Stimulated activated naive B cell treated with anti-CD40 and anti-IgM and Interleukin-4, amounts not matched to agents 10 μg/mL and 1 μg/mL and 100 μg/mL, for 72 hours (primary cell): ENCODE data around the gene CD247.

ENCODE experiments used
- ATAC-seq, 2 donors: fragments of 150-1000 bp; cut with Tn5 transposase; replicated peaks; 2 replicates each; pipeline ENCODE4 v1.10.0; 2021; ENCODE audit warnings: moderate library complexity in 1 of 2
- DNase-seq: peaks from one replicate; pipeline ENCODE4 v3.0.0; 2021
- H3K27ac Mint-ChIP-seq: one replicate; pipeline ENCODE4 v1.8.0; 2022; ENCODE audit warnings: mild to moderate bottlenecking, mixed read lengths
- H3K27me3 Mint-ChIP-seq, 2 donors: one replicate each; pipeline ENCODE4 v1.8.0; 2022; ENCODE audit warnings: mixed read lengths in 2 of 2
- H3K36me3 Mint-ChIP-seq, 2 donors: one replicate each; pipeline ENCODE4 v1.8.0; 2022; ENCODE audit warnings: mixed read lengths in 2 of 2, mild to moderate bottlenecking in 1 of 2
- H3K4me1 Mint-ChIP-seq, 2 donors: one replicate each; pipeline ENCODE4 v1.8.0; 2022; ENCODE audit warnings: mixed read lengths in 2 of 2, mild to moderate bottlenecking in 1 of 2
- H3K4me3 Mint-ChIP-seq, 2 donors: one replicate each; pipeline ENCODE4 v1.8.0; 2022; ENCODE audit warnings: mild to moderate bottlenecking in 2 of 2, mixed read lengths in 2 of 2, moderate library complexity in 1 of 2
- H3K9me3 Mint-ChIP-seq, 2 donors: one replicate each; pipeline ENCODE4 v1.8.0; 2022; ENCODE audit warnings: mixed read lengths in 2 of 2, mild to moderate bottlenecking in 1 of 2

CD247 gene

DNA sequence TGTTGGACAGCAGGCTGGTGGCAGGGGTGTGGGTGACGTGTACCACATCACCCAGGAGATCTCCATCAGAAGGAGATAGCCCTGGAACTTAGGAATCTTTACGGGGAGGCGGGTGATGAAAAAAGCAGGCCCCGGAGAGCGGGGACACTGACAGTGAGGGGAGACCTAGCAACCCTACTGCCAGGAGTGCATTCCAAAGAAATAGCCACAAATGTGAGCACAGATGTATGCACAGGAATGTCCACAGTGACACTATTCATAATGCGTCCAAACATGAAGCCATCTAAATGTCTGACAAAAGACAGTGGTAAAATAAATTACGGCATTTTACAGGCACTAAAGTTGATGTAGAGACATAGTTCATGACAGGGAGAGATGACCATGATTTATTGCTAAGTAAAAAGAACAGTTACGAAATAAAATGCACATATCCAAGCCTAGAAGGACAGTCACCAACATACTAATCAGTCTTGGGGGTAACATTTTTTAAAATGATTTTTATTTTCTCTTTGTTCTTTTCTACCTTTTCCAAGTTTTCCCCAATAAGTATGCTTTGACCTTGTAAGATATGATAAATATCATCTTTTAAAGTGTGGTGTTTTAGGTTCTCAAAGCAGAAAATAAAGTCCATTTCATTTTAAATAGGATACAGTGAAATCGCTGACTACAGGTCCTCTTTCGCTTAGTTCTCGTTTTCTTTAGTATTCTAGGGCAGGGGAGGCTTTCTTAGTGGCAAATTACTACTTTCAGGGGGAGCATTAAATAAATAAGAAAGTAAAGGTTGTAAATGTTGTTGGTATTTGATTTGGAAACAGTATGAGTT lies 21.3 kb downstream of the CD247 start:
- Mint-ChIP-seq H3K9me3 (no peaks in the 10 kb centered on the region), H3K27me3 (peaks cover 51 to 62% of the 10 kb centered on the region in 2 donors), H3K4me3 (no peak overlapping the region), H3K36me3 (peaks cover 0 to 1% of the 10 kb centered on the region in 2 donors), H3K4me1 (peaks cover 20 to 35% of the 10 kb centered on the region in 2 donors), H3K27ac (no peak overlapping the region)
- no peak for ATAC-seq
- DNase-seq, result no peak

GRCh38 chr1:167493372-167493771 lies 25.0 kb downstream of the CD247 start:
- H3K27me3 Mint-ChIP-seq, result peaks cover 58 to 59% of the 10 kb centered on the region in 2 donors
- H3K36me3 Mint-ChIP-seq, result peaks cover 0 to 1% of the 10 kb centered on the region in 2 donors
- peaks cover 0 to 4% of the 10 kb centered on the region in 2 donors for H3K4me1 Mint-ChIP-seq
- DNase-seq, result no peak
- H3K4me3 Mint-ChIP-seq, result no peak overlapping the region
- peaks cover 0 to 1% of the 10 kb centered on the region in 2 donors for H3K9me3 Mint-ChIP-seq
- no peak for ATAC-seq
- H3K27ac Mint-ChIP-seq, result no peak overlapping the region

DNA sequence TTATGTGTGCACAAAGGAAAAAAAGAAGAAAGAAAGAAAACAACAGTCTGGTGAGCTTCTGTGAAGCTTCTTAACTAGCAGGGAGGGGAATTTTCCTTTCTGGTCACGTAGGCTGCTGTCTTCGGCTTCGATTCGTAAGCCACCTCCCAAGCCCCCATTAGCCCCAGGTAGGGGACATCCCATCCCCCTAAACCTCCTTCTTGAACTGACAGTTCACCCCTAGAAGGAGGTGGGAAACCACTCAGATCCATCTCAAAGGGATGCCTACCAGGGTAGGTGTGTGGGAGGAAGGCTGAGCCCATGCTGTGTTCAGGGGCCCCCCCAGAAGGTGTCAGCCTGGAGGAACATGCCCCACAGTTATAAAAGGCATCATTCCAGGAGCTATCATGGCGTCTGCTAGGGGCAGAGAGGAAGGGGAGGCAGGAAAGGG lies 25.8 kb downstream of the CD247 start:
- DNase-seq (no peak), ATAC-seq (no peak)
- Mint-ChIP-seq H3K36me3 (peaks cover 0 to 1% of the 10 kb centered on the region in 2 donors), H3K4me3 (no peak overlapping the region), H3K4me1 (no peaks in the 10 kb centered on the region), H3K27me3 (peaks cover 52 to 53% of the 10 kb centered on the region in 2 donors), H3K9me3 (peaks cover 0 to 1% of the 10 kb centered on the region in 2 donors), H3K27ac (no peak overlapping the region)

DNA sequence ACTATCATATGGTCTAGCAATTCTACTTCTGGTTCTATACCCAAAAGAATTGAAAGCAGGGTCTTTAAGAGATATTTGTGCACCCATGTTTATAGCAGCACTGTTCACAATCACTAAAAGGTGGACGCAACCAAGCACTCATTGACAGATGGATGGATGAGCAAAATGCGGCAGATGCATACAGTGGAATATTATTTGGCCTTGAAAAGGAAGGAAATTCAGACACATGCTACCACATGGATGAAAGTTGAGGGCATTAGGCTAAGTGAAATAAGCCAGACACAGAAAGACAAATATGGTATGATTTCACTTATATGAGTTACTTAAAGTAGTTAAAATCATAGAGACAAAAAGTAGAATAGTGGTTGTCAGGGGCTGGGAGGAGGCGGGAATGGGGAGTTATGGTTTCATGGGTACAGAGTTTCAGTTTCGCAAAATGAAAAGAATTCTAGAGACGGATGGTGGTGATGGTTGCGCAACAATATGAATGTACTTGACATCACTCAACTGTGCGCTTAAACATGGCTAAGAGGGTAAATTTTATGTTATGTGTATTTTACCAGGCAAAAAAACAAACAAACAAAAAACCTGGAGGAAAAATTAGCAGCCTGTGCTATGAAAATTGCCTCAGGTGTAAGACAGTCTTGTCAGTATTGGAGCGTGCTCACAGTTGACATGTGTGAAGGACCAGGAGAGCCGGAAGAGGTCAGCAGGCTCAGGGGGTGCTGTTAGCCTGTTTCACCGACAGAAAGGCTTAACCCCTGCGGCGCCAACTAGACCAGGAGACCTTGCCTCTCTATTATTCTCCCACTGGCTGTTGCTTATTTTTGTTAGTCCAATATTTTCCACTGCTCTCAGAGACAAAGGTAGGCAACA lies 26.5 kb downstream of the CD247 start:
- Mint-ChIP-seq H3K36me3 (peaks cover 0 to 1% of the 10 kb centered on the region in 2 donors), H3K27me3 (peaks cover 47 to 55% of the 10 kb centered on the region in 2 donors), H3K4me1 (no peaks in the 10 kb centered on the region), H3K9me3 (peaks cover 0 to 1% of the 10 kb centered on the region in 2 donors), H3K27ac (no peak overlapping the region), H3K4me3 (no peak overlapping the region)
- no peak for ATAC-seq
- no peak for DNase-seq

GRCh38 chr1:167490765-167491164 lies 27.6 kb downstream of the CD247 start:
- DNase-seq (no peak), ATAC-seq (no peak)
- Mint-ChIP-seq H3K4me3 (no peak overlapping the region), H3K27me3 (peaks cover 43 to 55% of the 10 kb centered on the region in 2 donors), H3K4me1 (no peaks in the 10 kb centered on the region), H3K27ac (no peak overlapping the region), H3K36me3 (peaks cover 0 to 1% of the 10 kb centered on the region in 2 donors), H3K9me3 (peaks cover 0 to 1% of the 10 kb centered on the region in 2 donors)

DNA sequence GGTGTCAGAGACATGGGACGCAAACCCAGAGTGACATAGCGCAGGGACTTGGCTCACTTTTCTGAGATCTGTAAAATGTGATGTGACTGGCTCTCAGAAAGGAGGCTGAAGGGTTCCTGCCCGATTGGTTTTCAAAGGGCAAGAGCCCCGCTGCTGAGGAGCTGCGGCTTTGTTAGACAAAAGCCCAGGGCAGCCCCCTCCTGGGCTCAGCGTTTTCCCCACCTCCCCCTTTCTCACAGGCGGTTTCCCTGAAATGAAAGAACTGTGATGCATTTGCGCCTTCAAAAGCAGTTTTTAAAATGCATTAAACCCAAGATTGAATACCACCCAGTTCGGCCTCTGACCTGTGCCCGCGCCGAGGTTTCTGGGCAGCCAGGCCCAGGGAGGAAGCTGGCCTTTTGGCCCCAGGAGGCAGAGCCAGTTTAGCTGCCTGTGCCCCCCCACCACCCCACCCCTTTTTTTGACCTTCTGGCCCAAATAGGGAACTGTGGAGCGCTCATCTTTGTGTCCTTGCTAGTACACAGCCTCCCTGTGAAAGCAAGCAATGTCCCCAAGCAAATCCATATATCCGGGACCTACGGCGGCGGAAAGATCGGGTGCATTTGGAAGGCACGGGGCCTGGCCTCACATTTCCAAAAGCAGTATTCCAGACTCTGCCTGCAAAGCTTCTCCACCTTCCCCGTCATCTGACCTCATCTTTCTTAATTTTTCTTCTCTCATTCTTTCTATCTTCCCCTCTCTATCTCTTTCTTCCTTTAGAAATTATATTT lies 28.6 kb downstream of the CD247 start:
- peaks cover 0 to 1% of the 10 kb centered on the region in 2 donors for H3K36me3 Mint-ChIP-seq
- peaks cover 0 to 1% of the 10 kb centered on the region in 2 donors for H3K9me3 Mint-ChIP-seq
- DNase-seq (no peak), ATAC-seq (no peak)
- H3K4me1 Mint-ChIP-seq, result no peaks in the 10 kb centered on the region
- peaks cover 43 to 54% of the 10 kb centered on the region in 2 donors for H3K27me3 Mint-ChIP-seq
- no peak overlapping the region for H3K4me3 Mint-ChIP-seq
- no peak overlapping the region for H3K27ac Mint-ChIP-seq

DNA sequence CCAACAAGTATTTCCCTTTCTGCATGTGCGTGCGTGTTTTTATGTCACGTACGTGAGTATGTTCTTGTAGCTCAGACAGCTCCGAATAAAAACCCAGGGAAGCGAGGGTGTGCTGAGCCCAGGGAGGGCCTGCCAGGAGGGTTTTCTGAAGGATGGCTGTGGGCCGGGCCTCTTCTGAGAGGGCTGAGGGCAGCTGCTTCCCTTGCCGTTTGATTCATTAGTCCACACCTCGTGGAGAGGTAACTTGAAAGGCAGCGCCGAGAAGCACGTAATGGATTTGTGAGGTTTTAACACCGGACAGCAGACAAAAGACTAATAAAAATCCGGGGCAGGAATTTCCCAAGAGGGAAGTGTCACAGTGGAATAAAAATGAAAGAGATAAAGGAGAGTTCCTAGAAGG lies 29.5 kb downstream of the CD247 start:
- peaks cover 0 to 1% of the 10 kb centered on the region in 2 donors for H3K36me3 Mint-ChIP-seq
- peaks cover 41 to 52% of the 10 kb centered on the region in 2 donors for H3K27me3 Mint-ChIP-seq
- DNase-seq (no peak), ATAC-seq (no peak)
- no peak overlapping the region for H3K4me3 Mint-ChIP-seq
- no peaks in the 10 kb centered on the region for H3K4me1 Mint-ChIP-seq
- no peak overlapping the region for H3K27ac Mint-ChIP-seq
- peaks cover 0 to 1% of the 10 kb centered on the region in 2 donors for H3K9me3 Mint-ChIP-seq

- no peak for DNase-seq
- no peak for ATAC-seq
- no peak overlapping the region for H3K27ac Mint-ChIP-seq
- peaks cover 35 to 43% of the 10 kb centered on the region in 2 donors for H3K27me3 Mint-ChIP-seq
- H3K4me3 Mint-ChIP-seq, result no peak overlapping the region
- peaks cover 0 to under 1% of the 10 kb centered on the region in 2 donors for H3K36me3 Mint-ChIP-seq
- H3K9me3 Mint-ChIP-seq, result peaks cover 0 to 1% of the 10 kb centered on the region in 2 donors
- H3K4me1 Mint-ChIP-seq, result no peaks in the 10 kb centered on the region
These were observed 30.7 kb downstream of the CD247 start for GRCh38 chr1:167487614-167488013.

GRCh38 chr1:167486090-167486824 lies 32.1 kb downstream of the CD247 start:
- Mint-ChIP-seq H3K36me3 (no peaks in the 10 kb centered on the region), H3K4me3 (no peak overlapping the region), H3K27me3 (peaks cover 24 to 34% of the 10 kb centered on the region in 2 donors), H3K9me3 (no peaks in the 10 kb centered on the region), H3K4me1 (no peaks in the 10 kb centered on the region), H3K27ac (no peak overlapping the region)
- DNase-seq, result no peak
- no peak for ATAC-seq

GRCh38 chr1:167484726-167485502 lies 33.4 kb downstream of the CD247 start:
- Mint-ChIP-seq H3K4me1 (no peaks in the 10 kb centered on the region), H3K27ac (peak overlapping the region; percentile 80), H3K27me3 (peaks cover 20 to 34% of the 10 kb centered on the region in 2 donors), H3K4me3 (no peak overlapping the region), H3K9me3 (no peaks in the 10 kb centered on the region), H3K36me3 (no peaks in the 10 kb centered on the region)
- ATAC-seq (no peak), DNase-seq (no peak)

DNA sequence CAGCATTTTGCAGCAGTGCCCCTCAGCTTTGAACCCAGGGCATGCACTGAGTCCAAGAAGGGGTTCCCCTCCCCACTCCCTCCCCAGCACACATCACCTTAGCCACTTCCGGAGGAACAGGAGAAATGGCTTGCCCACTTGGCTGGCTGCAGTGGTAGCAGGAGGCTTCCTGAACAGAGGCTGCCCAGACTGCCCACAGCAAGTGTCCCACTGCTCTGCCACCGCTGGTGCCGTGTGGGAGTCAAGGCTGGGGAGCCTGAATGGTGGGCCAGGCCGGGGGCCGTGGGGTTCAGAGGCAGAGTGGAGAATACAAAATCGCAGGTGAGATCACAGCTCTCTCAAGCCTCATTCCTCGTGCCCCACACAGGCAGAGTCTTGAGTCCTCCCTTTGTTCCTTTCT lies 34.5 kb downstream of the CD247 start:
- Mint-ChIP-seq H3K36me3 (no peaks in the 10 kb centered on the region), H3K4me1 (no peaks in the 10 kb centered on the region), H3K4me3 (no peak overlapping the region), H3K27ac (peak overlapping the region; percentile 27), H3K9me3 (no peaks in the 10 kb centered on the region), H3K27me3 (peaks cover 20 to 34% of the 10 kb centered on the region in 2 donors)
- ATAC-seq, result no peak
- DNase-seq, result no peak

DNA sequence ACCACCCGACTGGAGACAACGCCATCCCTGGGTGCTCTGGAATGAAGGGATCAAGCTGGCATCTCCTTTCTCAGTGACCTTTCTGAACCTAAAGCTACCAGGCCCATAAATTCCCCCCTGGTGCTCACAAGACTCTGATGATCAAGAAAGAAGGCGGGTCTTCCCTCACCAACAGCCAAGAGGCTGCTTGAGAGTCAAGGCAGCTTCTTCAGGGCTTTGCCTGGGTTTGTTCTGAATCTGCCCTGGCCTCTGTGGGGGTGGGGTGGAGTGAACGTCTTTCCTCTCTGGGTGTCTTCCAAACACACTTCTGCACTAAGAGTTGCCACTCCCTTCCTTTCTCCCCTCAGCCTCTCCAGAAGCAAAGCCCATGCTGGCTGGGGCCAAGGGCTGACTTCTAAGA lies 36.1 kb downstream of the CD247 start:
- Mint-ChIP-seq H3K4me1 (no peaks in the 10 kb centered on the region), H3K27me3 (peaks cover 27 to 38% of the 10 kb centered on the region in 2 donors), H3K4me3 (no peak overlapping the region), H3K36me3 (no peaks in the 10 kb centered on the region), H3K27ac (peak overlapping the region; percentile 34), H3K9me3 (no peaks in the 10 kb centered on the region)
- DNase-seq (no peak), ATAC-seq (no peak)
